Neuronal stem cell (in vitro differentiated cells): Measurements from ENCODE around the gene NADSYN1.
"Not testable (repeated sequence)": the region's sequence is repeated elsewhere in the genome, so short reads cannot be mapped to it uniquely, and the experiment has no call there.

ENCODE experiments used
- DNase-seq: peaks from one replicate; pipeline ENCODE4 v3.0.0-alpha.2; 2013; ENCODE audit warnings: low spot score
- H2AFZ ChIP-seq: one replicate; pipeline ENCODE4 v1.6.1; 2013; ENCODE audit warnings: mild to moderate bottlenecking, low read length, inconsistent platforms
- H2AK5ac ChIP-seq: 2 replicates; pipeline ENCODE4 v1.6.1; 2013; ENCODE audit warnings: low read depth, mild to moderate bottlenecking, inconsistent platforms, low read length, moderate library complexity, mixed read lengths
- H2BK120ac ChIP-seq: 2 replicates; pipeline ENCODE4 v1.6.1; 2013; ENCODE audit warnings: low read depth, mild to moderate bottlenecking, inconsistent platforms, low read length, moderate library complexity, mixed read lengths
- H2BK12ac ChIP-seq: one replicate; pipeline ENCODE4 v1.6.1; 2013; ENCODE audit warnings: low read length, inconsistent platforms
- H2BK15ac ChIP-seq: 2 replicates; pipeline ENCODE4 v1.6.1; 2013; ENCODE audit warnings: mild to moderate bottlenecking, low read length, inconsistent platforms, mixed read lengths
- H2BK5ac ChIP-seq: one replicate; pipeline ENCODE4 v1.6.1; 2013; ENCODE audit warnings: inconsistent platforms, mild to moderate bottlenecking, low read length, moderate library complexity
- H3K14ac ChIP-seq: one replicate; pipeline ENCODE4 v1.6.1; 2013; ENCODE audit warnings: low read length, inconsistent platforms
- H3K18ac ChIP-seq: 2 replicates; pipeline ENCODE4 v1.6.1; 2013; ENCODE audit warnings: low read length, inconsistent platforms
- H3K23ac ChIP-seq: 2 replicates; pipeline ENCODE4 v1.6.1; 2013; ENCODE audit warnings: low read depth, mild to moderate bottlenecking, mixed read lengths, low read length, inconsistent platforms; ENCODE audit not compliant: poor library complexity
- H3K27ac ChIP-seq: replicated peaks from 3 replicates; pipeline ENCODE4 v1.5.1; 2013; ENCODE audit warnings: low read length, inconsistent platforms
- H3K27me3 ChIP-seq, 3 experiments: 2 replicates each; pipeline ENCODE4 v1.6.1; 2013; ENCODE audit warnings: low read length in 3 of 3, mild to moderate bottlenecking in 2 of 3, inconsistent platforms in 1 of 3, low read depth in 1 of 3, mixed read lengths in 1 of 3, moderate library complexity in 1 of 3; ENCODE audit not compliant: control insufficient read depth in 3 of 3, insufficient read depth in 3 of 3
- H3K36me3 ChIP-seq, 2 donors: replicated peaks in 1 of 2; 2 replicates each; pipeline ENCODE4 v1.6.1; 2013; ENCODE audit warnings: low read length in 2 of 2; ENCODE audit not compliant: control insufficient read depth in 2 of 2, insufficient read depth in 2 of 2
- H3K4ac ChIP-seq: 2 replicates; pipeline ENCODE4 v1.6.1; 2013; ENCODE audit warnings: inconsistent platforms, mild to moderate bottlenecking, low read length, moderate library complexity
- H3K4me1 ChIP-seq, 2 donors: 1 replicate in 1 of 2; 2 replicates in 1 of 2; pipeline ENCODE4 v1.6.1; 2013; ENCODE audit warnings: low read length in 2 of 2, low read depth in 1 of 2; ENCODE audit not compliant: control insufficient read depth in 2 of 2, insufficient read depth in 1 of 2
- H3K4me2 ChIP-seq: one replicate; pipeline ENCODE4 v1.6.1; 2013; ENCODE audit warnings: mild to moderate bottlenecking, low read length, inconsistent platforms; ENCODE audit not compliant: insufficient read depth, poor library complexity, severe bottlenecking
- H3K4me3 ChIP-seq, 2 donors: 2 replicates each; pipeline ENCODE4 v1.5.1; 2013; ENCODE audit warnings: low read length in 2 of 2, mild to moderate bottlenecking in 2 of 2, inconsistent platforms in 1 of 2, moderate library complexity in 1 of 2
- H3K79me1 ChIP-seq: one replicate; pipeline ENCODE4 v1.6.1; 2013; ENCODE audit warnings: low read depth, mild to moderate bottlenecking, inconsistent platforms, low read length, moderate library complexity
- H3K9ac ChIP-seq: one replicate; pipeline ENCODE4 v1.6.1; 2013; ENCODE audit warnings: mild to moderate bottlenecking, low read depth, low read length, inconsistent platforms; ENCODE audit not compliant: poor library complexity
- H3K9me3 ChIP-seq, 2 donors: replicated peaks in 1 of 2; 2 replicates each; pipeline versions ENCODE3 to v1.6.1; 2013; ENCODE audit warnings: low read length in 2 of 2, mild to moderate bottlenecking in 2 of 2, inconsistent platforms in 1 of 2, low read depth in 1 of 2, mixed read lengths in 1 of 2, moderate library complexity in 1 of 2; ENCODE audit not compliant: control insufficient read depth in 2 of 2, insufficient read depth in 1 of 2
- H4K8ac ChIP-seq: one replicate; pipeline ENCODE4 v1.6.1; 2013; ENCODE audit warnings: low read depth, mild to moderate bottlenecking, inconsistent platforms, low read length, moderate library complexity
- H4K91ac ChIP-seq: one replicate; pipeline ENCODE4 v1.6.1; 2013; ENCODE audit warnings: low read length, low read depth, mild to moderate bottlenecking, inconsistent platforms; ENCODE audit not compliant: poor library complexity
- WGBS, 2 donors: extraction: QIAGEN DNeasy Blood & Tissue Kit; methylation state at CpG; one replicate each; pipeline ENCODE4 v1.1.7; 2013; ENCODE audit warnings: missing lambda C conversion rate in 2 of 2, mixed read lengths in 1 of 2; ENCODE audit not compliant: insufficient read length in 2 of 2, insufficient replicate concordance in 1 of 2; ENCODE audit errors: extremely low coverage in 2 of 2; 5-methylcytosine and 5-hydroxymethylcytosine counted together

The NADSYN1 gene

GRCh38 chr11:71537977-71538665 lies 85.1 kb downstream of the NADSYN1 start, which contains the start of gene KRTAP5-8:
Gene KRTAP5-8 (plus strand): TSS chr11:71538025. CDS start chr11:71538056, 31 bp downstream.
- not testable (repeated sequence) for H2BK15ac ChIP-seq, DNase-seq

GRCh38 chr11:71538666-71538990 lies 85.6 kb downstream of the NADSYN1 start:
- Histone ChIP-seq H2BK15ac (no peak overlapping the region), H3K27ac (no peak overlapping the region), H3K18ac (no peak overlapping the region), H3K79me1 (no peaks in the 10 kb centered on the region), H2BK5ac (no peak overlapping the region), H3K14ac (no peak overlapping the region), H3K23ac (no peak overlapping the region), H3K4me3 (no peak overlapping the region), H3K4ac (no peak overlapping the region), H4K91ac (no peak overlapping the region), H2BK120ac (no peak overlapping the region), H2BK12ac (no peak overlapping the region), H2AK5ac (no peak overlapping the region), H3K36me3 (no peaks in the 10 kb centered on the region), H3K9me3 (no peaks in the 10 kb centered on the region), H3K9ac (no peak overlapping the region), H3K27me3 (peaks cover 0 to 14% (median 0%) of the 10 kb centered on the region in 3 experiments), H3K4me2 (no peak overlapping the region), H4K8ac (no peak overlapping the region), H2AFZ (no peak overlapping the region), H3K4me1 (no peaks in the 10 kb centered on the region)
- WGBS, 2 donors, result no CpG with 5 or more reads among the region's 4 CpGs
- DNase-seq, result no peak

More at GRCh38 chr11:71537977-71538665, 85.1 kb downstream of the NADSYN1 start, which contains the start of gene KRTAP5-8:
- peaks cover 0 to 14% (median 0%) of the 10 kb centered on the region in 3 experiments for H3K27me3 ChIP-seq
- not testable (repeated sequence) for H3K4me2 ChIP-seq, H2BK12ac ChIP-seq, H3K4me1 ChIP-seq, H3K4me3 ChIP-seq, H3K36me3 ChIP-seq, H4K8ac ChIP-seq, H2AFZ ChIP-seq, H4K91ac ChIP-seq, H3K23ac ChIP-seq, H3K27ac ChIP-seq, H2BK120ac ChIP-seq, H3K14ac ChIP-seq, H3K18ac ChIP-seq, H2AK5ac ChIP-seq, H3K4ac ChIP-seq, H3K9me3 ChIP-seq, H3K79me1 ChIP-seq, H2BK5ac ChIP-seq, H3K9ac ChIP-seq
- WGBS, 2 donors, result no CpG with 5 or more reads among the region's 4 CpGs

GRCh38 chr11:71539017-71539416 lies 86.0 kb downstream of the NADSYN1 start:
- no CpG with 5 or more reads among the region's 11 CpGs for WGBS, 2 donors
- Histone ChIP-seq H3K27ac (no peak overlapping the region), H2AFZ (no peak overlapping the region), H2BK120ac (no peak overlapping the region), H3K9ac (no peak overlapping the region), H3K4me3 (no peak overlapping the region), H2BK12ac (no peak overlapping the region), H2BK15ac (no peak overlapping the region), H2AK5ac (no peak overlapping the region), H3K9me3 (no peaks in the 10 kb centered on the region), H3K79me1 (no peaks in the 10 kb centered on the region), H3K27me3 (peaks cover 0 to 14% (median 0%) of the 10 kb centered on the region in 3 experiments), H4K91ac (no peak overlapping the region), H3K14ac (no peak overlapping the region), H3K4me2 (no peak overlapping the region), H3K23ac (no peak overlapping the region), H3K4me1 (no peaks in the 10 kb centered on the region), H3K4ac (no peak overlapping the region), H3K18ac (no peak overlapping the region), H4K8ac (no peak overlapping the region), H2BK5ac (no peak overlapping the region), H3K36me3 (no peaks in the 10 kb centered on the region)
- no peak for DNase-seq

GRCh38 chr11:71539971-71540370 lies 87.0 kb downstream of the NADSYN1 start:
- H3K4me3 ChIP-seq, H4K8ac ChIP-seq, H3K79me1 ChIP-seq, H3K23ac ChIP-seq, H3K27ac ChIP-seq, H3K4me2 ChIP-seq, H2BK15ac ChIP-seq, H3K9ac ChIP-seq, H3K4me1 ChIP-seq, H2AK5ac ChIP-seq, H3K14ac ChIP-seq, H3K9me3 ChIP-seq, H2BK120ac ChIP-seq, H4K91ac ChIP-seq, H3K36me3 ChIP-seq, H3K4ac ChIP-seq, H2AFZ ChIP-seq, H2BK12ac ChIP-seq, DNase-seq, H3K18ac ChIP-seq, H2BK5ac ChIP-seq: not testable (repeated sequence)
- peaks cover 0 to 14% (median 0%) of the 10 kb centered on the region in 3 experiments for H3K27me3 ChIP-seq
- no CpG with 5 or more reads among the region's 11 CpGs for WGBS, 2 donors
